Measurements from ENCODE around the gene ATP6V1B1.

Gene ATP6V1B1

DNA sequence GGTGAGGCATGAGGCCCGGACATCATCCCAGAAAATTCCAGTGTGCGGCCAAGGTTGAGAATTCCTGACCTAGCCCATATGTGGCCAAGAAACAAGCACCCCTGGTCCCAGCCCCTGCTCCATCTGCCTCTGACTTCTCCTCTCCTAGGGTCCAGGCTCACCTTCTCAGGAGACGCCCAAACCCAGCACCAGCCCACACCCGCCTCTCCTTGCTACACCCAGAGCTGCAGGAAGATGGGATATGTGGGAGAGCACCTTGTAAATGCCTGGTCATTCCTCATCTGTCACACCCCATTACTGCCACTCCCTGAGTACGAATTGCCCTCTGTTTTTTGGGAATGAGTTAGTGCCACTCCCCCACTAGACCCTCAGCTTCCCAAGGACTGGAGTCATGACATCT lies 7.3 kb upstream of the ATP6V1B1 start:
- TF ChIP-seq, protein P1, sequence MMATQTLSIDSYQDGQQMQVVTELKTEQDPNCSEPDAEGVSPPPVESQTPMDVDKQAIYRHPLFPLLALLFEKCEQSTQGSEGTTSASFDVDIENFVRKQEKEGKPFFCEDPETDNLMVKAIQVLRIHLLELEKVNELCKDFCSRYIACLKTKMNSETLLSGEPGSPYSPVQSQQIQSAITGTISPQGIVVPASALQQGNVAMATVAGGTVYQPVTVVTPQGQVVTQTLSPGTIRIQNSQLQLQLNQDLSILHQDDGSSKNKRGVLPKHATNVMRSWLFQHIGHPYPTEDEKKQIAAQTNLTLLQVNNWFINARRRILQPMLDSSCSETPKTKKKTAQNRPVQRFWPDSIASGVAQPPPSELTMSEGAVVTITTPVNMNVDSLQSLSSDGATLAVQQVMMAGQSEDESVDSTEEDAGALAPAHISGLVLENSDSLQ (IDR thresholded peaks at IDR 0.05): no peak
- TF ChIP-seq NFRKB (IDR thresholded peaks at IDR 0.05) (no peak), FOXM1 (IDR thresholded peaks at IDR 0.05; ENCODE audit: borderline replicate concordance) (no peak), ARNT (IDR thresholded peaks at IDR 0.05) (no peak), BHLHE40 (IDR thresholded peaks at IDR 0.05; ENCODE audit: borderline replicate concordance) (no peak), FOXK2 (IDR thresholded peaks at IDR 0.05) (no peak), ZNF384 (IDR thresholded peaks at IDR 0.05) (no peak), SP1 (IDR thresholded peaks at IDR 0.05) (no peak), SUZ12 (IDR thresholded peaks at IDR 0.05) (no peak), L3MBTL2 (conservative IDR thresholded peaks at IDR 0.05) (no peak), LEF1 (IDR thresholded peaks at IDR 0.05; ENCODE audit: borderline replicate concordance) (no peak), CTBP1 (IDR thresholded peaks at IDR 0.05; ENCODE audit: borderline replicate concordance) (no peak), HDGF (IDR thresholded peaks at IDR 0.05; ENCODE audit: borderline replicate concordance) (no peak), TARDBP (IDR thresholded peaks at IDR 0.05) (no peak), FOXA1 (IDR thresholded peaks at IDR 0.05) (no peak), ELF4 (IDR thresholded peaks at IDR 0.05) (no peak)
- no peak for DNase-seq (ENCODE audit: extremely low spot score)
- CTCF ChIA-PET: no interaction called here
- POLR2A ChIA-PET: no interaction called here

DNA sequence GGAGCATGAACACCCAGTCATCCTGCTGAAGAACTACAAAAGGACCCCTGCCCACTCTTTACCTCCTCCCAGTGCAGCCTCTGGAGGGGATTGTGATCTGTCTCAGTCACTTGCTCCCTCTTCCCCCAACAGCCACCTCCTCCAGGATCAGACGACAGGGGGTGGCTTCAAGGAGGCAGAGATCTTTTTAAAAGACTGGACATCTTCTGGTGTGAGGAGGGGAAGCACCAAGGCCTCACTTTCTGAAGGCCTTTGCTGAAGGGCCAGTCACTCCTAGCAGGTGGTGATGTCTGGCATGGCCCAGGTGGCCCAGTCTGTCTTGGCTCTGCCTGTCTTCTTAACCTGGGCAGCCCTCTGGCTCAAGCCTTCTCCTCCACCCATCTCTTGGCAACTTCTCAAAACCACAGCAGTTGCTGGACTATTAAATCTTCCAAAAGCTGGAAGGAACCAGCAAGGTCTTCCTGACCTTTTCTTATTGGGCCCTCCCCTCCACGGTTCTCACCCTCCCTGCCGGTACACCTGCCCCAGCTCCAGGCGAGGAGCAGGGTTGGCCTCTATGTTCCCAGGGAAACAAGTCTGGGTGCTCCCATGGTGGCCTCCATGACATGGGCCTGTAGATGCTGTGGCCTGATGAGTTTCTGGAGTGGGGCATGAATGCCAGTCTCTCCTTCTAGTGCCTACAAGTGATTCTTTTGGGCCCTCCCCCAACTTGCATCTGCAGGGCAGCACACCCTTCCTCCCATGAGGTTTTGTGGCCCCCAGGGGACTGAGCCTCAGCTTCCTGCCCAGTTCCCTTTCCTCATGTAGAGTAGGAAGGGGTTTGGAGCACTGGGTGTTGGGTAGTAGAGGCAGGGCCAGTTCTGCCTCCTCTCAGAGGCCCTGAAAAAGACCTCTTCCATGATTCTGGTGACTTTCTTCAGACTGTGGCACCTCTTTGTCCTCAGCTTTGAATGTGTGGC lies 5.0 kb upstream of the ATP6V1B1 start:
- ChIA-PET POLR2A (no interaction called here), CTCF (no interaction called here)
- DNase-seq (ENCODE audit: extremely low spot score): no peak
- TF ChIP-seq FOXK2 (IDR thresholded peaks at IDR 0.05) (no peak), L3MBTL2 (conservative IDR thresholded peaks at IDR 0.05) (no peak), ARNT (IDR thresholded peaks at IDR 0.05) (no peak), ELF4 (IDR thresholded peaks at IDR 0.05) (no peak), HDGF (IDR thresholded peaks at IDR 0.05; ENCODE audit: borderline replicate concordance) (no peak), SUZ12 (IDR thresholded peaks at IDR 0.05) (no peak)
- TF ChIP-seq, protein P1 (IDR thresholded peaks at IDR 0.05): no peak

DNA sequence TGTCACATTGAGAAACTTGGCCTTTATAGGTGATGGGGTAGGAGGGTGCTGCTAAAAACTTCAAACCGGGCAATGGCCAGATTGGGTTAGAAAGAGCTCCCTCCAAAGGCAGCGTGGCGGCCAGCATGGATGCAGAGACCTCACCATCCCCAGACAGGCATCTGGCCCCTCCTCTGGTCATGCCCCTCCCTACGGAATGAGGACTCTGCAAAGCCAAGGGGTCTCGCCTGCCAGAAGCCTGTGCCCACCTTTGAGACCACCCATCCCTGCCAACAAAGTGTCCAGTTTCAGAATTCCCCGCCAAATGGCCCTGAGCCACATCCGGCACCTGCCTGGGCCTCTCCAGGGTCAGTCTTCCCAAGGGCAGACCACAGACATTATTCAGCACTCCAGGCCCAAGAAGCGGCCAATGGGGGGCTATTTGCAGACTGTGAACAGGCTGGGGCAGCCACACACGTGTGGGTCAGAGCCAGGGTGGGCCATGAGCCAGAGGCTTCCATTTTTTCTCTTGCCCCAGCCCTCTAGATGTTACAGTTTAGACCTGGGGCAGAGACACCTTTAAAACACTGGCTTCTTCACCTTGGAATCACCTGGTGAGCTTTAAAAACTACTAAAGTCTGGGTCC lies 4.2 kb upstream of the ATP6V1B1 start:
- TF ChIP-seq L3MBTL2 (conservative IDR thresholded peaks at IDR 0.05) (no peak), ZNF384 (IDR thresholded peaks at IDR 0.05) (no peak), HDGF (IDR thresholded peaks at IDR 0.05; ENCODE audit: borderline replicate concordance) (no peak), FOXA1 (IDR thresholded peaks at IDR 0.05) (no peak), ARNT (IDR thresholded peaks at IDR 0.05) (no peak), CTBP1 (IDR thresholded peaks at IDR 0.05; ENCODE audit: borderline replicate concordance) (no peak), LEF1 (IDR thresholded peaks at IDR 0.05; ENCODE audit: borderline replicate concordance) (no peak), SUZ12 (IDR thresholded peaks at IDR 0.05) (no peak), ELF4 (IDR thresholded peaks at IDR 0.05) (no peak), SP1 (IDR thresholded peaks at IDR 0.05) (no peak), TARDBP (IDR thresholded peaks at IDR 0.05) (no peak), NFRKB (IDR thresholded peaks at IDR 0.05) (no peak), BHLHE40 (IDR thresholded peaks at IDR 0.05; ENCODE audit: borderline replicate concordance) (no peak), FOXK2 (IDR thresholded peaks at IDR 0.05) (no peak), FOXM1 (IDR thresholded peaks at IDR 0.05; ENCODE audit: borderline replicate concordance) (no peak)
- TF ChIP-seq, protein P1 (IDR thresholded peaks at IDR 0.05): no peak
- DNase-seq (ENCODE audit: extremely low spot score): no peak
- ChIA-PET CTCF (no interaction called here), POLR2A (no interaction called here)

DNA sequence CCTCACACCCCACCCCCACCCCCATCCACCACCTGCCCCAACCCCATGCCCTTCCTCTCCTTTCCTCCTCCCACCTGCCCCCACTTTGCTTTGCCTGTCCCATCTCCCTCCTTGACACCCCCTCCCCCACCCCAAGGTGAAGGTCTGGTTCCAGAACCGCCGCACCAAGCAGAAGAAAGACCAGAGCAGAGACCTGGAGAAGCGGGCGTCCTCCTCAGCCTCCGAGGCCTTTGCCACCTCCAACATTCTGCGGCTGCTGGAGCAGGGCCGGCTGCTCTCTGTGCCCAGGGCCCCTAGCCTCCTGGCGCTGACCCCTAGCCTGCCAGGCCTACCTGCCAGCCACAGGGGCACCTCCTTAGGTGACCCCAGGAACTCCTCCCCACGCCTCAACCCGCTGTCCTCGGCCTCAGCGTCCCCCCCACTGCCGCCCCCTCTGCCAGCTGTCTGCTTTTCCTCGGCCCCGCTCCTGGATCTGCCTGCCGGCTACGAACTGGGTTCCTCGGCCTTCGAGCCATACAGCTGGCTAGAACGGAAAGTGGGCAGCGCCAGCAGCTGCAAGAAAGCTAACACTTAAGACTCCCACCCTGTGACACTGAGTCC lies 3.0 kb upstream of the ATP6V1B1 start:
- CTCF ChIA-PET: no interaction called here
- TF ChIP-seq, protein P1 (IDR thresholded peaks at IDR 0.05): no peak
- TF ChIP-seq SUZ12 (IDR thresholded peaks at IDR 0.05): no peak
- no peak for TF ChIP-seq LEF1 (IDR thresholded peaks at IDR 0.05; ENCODE audit: borderline replicate concordance)
- no peak for TF ChIP-seq FOXA1 (IDR thresholded peaks at IDR 0.05)
- TF ChIP-seq FOXM1 (IDR thresholded peaks at IDR 0.05; ENCODE audit: borderline replicate concordance): no peak

DNA sequence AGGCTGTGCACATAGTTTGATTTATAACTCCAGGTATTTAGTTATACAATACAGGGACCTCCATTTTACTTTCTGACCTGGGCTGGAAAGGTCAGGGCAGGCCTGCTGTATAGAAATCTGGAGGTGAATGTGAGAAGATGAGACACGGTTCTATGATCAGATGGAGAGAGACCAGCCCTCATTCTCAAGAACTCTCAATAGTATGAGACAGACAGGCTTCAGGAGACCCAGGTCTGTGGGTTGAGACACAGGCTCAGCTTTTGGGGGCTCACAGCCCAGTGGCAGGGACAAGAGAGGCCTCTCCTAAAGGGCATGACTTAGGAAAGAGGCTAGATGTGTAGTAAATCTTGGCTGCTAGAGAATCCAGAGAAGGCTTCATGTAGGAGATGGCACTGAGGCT lies 719 bp upstream of the ATP6V1B1 start:
- ChIA-PET CTCF (interaction anchor here (1.6 kb wide), 1 partner anchor 13 kb away, joined by 8 read pairs; no protein-coding TSS in a partner anchor), POLR2A (no interaction called here)
- TF ChIP-seq LEF1 (IDR thresholded peaks at IDR 0.05; ENCODE audit: borderline replicate concordance) (no peak), L3MBTL2 (conservative IDR thresholded peaks at IDR 0.05) (no peak), FOXK2 (IDR thresholded peaks at IDR 0.05) (no peak), ARNT (IDR thresholded peaks at IDR 0.05) (no peak), FOXA1 (IDR thresholded peaks at IDR 0.05) (no peak)
- DNase-seq (ENCODE audit: extremely low spot score): no peak

More for the DNA sequence above, 3.0 kb upstream of the ATP6V1B1 start:
- no peak for DNase-seq (ENCODE audit: extremely low spot score)
- POLR2A ChIA-PET: no interaction called here

Measured in HEK293T (cell line).